HG03095 (cell line): ENCODE data around the gene ATP8B1.
"Not testable (repeated sequence)": the region's sequence is repeated elsewhere in the genome, so short reads cannot be mapped to it uniquely, and the experiment has no call there.

Source experiments
- ATAC-seq: cut with Tn5 transposase; IDR thresholded peaks from one replicate; pipeline ENCODE4 v1.9.1; 2021; ENCODE audit warnings: moderate library complexity; ENCODE audit not compliant: unreplicated experiment

The ATP8B1 gene

GRCh38 chr18:57803103-57803969, at the start of gene ATP8B1:
Gene ATP8B1, minus strand, starts transcription at chr18:57803315. Its CDS starts 71,508 bp downstream, at chr18:57731807.
- peak; percentile 40 for ATAC-seq

- no peak for ATAC-seq
These were observed 46.9 kb upstream of the ATP8B1 start for GRCh38 chr18:57850063-57850462.

DNA sequence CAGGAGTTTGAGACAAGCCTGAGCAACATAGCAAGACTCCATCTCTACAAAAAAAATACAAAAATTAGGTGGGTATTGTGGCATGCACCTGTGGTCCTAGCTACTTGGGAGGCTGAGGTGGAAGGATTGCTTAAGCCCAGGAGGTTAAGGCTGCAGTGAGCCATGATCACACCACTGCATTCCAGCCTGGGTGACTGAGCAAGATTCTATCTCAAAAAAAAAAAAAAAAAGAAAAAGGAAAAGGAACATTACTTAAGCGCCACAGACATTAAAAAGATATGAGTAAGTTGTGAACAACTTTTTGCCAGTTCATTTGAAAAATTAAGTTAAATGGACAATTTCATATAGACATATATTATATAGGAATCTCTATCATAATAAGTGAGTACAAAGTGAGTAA, 45.3 kb upstream of the ATP8B1 start:
- not testable (repeated sequence) for ATAC-seq

DNA sequence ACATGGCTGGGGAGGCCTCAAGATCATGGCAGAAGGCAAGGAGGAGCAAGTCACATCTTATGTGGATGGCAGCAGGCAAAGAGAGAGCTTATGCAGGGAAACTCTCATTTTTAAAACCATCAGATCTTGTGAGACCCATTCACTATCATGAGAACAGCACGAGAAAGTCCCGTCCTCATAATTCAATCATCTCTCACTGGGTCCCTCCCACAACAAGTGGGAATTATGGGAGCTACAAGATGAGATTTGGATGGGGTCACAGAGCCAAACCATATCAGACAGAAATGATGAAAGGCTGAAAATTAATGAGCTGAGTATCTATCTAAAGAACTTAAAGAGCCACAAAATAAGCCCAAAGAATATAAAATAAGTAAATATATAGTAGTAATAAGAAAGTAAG, 44.3 kb upstream of the ATP8B1 start:
- not testable (repeated sequence) for ATAC-seq

DNA sequence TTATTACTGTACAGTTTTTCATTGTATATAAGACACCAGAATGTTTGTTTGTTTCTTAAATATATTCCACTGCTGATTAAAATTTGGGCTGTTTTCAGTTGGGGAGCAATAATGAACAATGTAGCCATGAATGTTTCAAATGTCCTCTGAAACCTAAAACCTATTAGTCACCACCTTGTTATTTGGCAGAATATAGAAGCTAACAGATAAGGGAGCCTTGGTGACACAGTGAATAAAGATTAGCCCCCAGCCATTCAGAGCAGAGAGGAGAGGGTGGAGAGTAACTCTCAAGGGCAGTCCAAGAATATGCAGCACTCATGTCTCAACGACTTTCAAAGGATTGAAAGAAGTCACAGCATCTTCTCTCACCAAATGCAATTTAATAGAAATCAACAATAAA, 43.1 kb upstream of the ATP8B1 start:
- ATAC-seq = no peak

GRCh38 chr18:57845605-57846074, 42.5 kb upstream of the ATP8B1 start:
- ATAC-seq = no peak

- no peak for ATAC-seq
These were observed 41.2 kb upstream of the ATP8B1 start for GRCh38 chr18:57844319-57844718.

DNA sequence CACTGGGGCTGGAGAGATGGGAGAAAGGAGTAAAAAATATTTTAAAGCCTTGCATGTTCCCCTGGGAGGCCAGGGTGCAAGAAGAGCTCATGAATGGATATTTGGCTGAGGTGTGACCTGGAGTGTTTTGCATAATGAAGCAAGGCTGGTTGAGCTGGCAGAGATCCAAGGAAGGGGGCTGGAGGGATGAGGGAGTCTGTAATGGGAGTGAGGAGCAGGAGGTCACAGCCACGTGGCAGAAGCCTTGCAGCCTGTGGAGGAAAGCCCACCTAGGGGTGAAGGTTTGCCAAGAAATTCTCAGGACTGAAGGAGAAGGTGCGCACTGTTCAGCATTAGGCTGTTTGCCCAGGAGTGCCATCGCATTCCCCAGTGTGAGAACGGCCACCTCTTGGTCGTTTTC, 40.3 kb upstream of the ATP8B1 start:
- ATAC-seq = no peak

- no peak for ATAC-seq
These were observed 38.5 kb upstream of the ATP8B1 start for GRCh38 chr18:57841568-57841967.

DNA sequence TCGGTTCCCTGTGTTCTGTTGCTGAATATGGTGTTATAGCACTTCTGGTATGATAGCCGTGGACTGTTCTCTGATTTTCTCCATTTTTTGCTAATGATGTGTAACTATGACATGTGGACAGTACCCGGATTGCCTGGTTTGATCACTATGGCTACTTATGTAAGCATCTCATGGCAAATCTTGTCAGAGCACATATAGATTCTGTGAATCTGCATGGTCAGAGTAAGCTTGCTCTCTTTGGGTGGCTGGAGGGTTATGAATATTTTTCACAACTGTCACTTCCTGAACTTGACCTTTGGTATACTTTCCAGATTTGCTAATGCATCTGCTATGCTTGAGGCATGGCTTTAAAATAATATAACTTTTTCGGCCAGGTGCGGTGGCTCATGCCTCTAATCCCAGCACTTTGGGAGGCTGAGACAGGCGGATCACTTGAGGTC, 36.8 kb upstream of the ATP8B1 start:
- ATAC-seq = no peak

GRCh38 chr18:57837917-57838548, 34.9 kb upstream of the ATP8B1 start:
- ATAC-seq = peak; percentile 81

- ATAC-seq = no peak
These were observed 33.4 kb upstream of the ATP8B1 start for GRCh38 chr18:57836557-57836956.

DNA sequence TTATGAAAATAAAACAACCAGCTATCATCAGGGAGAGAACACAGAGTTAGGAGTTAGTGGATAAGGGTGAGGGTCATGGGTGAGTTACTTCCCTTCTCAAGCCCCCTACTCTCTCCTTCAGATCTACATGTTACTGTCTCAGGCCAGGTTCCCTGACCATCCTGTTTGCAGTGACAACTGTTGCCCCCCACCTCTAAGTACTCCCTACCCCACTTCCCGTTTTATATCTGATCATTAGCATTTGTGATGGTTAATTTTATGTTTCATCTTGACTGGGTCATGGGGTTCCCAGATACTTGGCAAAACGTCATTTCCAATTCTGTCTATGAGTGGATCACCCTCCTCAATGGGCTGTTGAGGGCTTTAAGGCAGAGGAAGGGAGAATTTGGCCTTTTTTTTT, 32.8 kb upstream of the ATP8B1 start:
- ATAC-seq = no peak

- no peak for ATAC-seq
These were observed 31.5 kb upstream of the ATP8B1 start for GRCh38 chr18:57834616-57835015.

- ATAC-seq = peak; percentile 41
These were observed 30.5 kb upstream of the ATP8B1 start for GRCh38 chr18:57833441-57834101.

- no peak for ATAC-seq
These were observed 29.6 kb upstream of the ATP8B1 start for GRCh38 chr18:57832730-57833129.

- ATAC-seq = no peak
These were observed 28.7 kb upstream of the ATP8B1 start for GRCh38 chr18:57831597-57832377.

DNA sequence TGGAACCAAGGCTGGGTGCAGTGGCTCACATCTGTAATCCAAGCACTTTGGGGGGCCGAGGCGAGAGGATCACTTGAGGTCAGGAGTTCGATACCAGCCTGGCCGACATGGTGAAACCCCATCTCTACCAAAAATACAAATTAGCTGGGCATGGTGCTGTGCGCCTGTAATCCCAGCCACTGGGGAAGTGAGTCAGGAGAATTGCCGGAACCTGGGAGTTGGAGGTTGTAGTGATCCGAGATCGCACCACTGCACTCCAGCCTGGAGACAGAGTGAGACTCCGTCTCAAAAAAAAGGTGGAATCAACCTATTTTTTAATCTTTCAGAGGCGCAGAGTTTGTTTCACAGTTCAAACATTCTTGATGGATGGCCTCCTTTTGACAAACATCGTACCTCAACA, 24.5 kb upstream of the ATP8B1 start:
- ATAC-seq = no peak

DNA sequence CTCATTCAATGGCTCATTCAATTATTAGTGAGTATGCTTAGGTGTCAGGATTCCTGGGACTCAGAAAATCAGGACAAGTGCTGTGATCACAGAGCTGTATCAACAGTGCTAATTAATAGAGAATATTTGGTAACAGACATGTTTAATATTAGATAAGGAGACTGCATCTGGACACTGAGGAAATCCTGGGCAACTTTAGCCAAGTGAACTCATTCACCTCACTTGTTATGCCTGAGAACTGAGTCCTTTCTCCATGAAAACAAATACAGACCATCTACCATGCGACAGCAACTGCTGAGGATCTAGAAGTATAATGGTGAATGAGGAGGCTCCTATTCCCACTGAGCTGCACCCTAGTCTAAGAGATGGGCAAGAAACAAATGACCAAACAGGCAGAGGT, 23.1 kb upstream of the ATP8B1 start:
- ATAC-seq = no peak

DNA sequence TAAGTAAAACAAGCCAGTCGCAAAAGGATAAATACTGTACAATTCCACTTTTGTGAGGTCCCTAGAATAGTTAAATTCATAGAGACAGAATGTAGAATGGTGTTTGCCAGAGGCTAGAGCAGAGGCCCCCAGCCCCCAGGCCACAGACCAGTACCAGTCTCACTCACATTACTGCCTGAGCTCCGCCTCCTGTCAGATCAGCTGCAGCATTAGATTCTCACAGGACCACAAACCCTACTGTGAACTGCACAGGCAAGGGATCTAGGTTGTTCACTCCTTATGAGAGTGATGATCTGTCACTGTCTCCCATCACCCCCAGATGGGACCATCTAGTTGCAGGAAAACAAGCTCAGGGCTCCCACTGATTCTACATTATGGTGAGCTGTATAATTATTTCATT, 17.5 kb upstream of the ATP8B1 start:
- ATAC-seq = not testable (repeated sequence)
